Suprapubic skin (tissue), 3 donors: Measurements from ENCODE around the gene THSD7B.

Source experiments
- CTCF ChIP-seq, 2 donors: fragments of 200-600 bp in 1 of 2; fragments of 450-650 bp in 1 of 2; sonication (generic) in 1 of 2; IDR thresholded peaks; one replicate each; pipeline ENCODE4 v1.5.1; 2016 to 2019; ENCODE audit warnings: antibody characterized with exemption in 2 of 2, mild to moderate bottlenecking in 1 of 2, moderate library complexity in 1 of 2
- EP300 ChIP-seq: sonication (generic); formaldehyde crosslinking; IDR thresholded peaks from one replicate; pipeline ENCODE4 v1.6.1; 2017; ENCODE audit warnings: antibody characterized with exemption
- POLR2A ChIP-seq, 2 donors: fragments of 450-650 bp; IDR thresholded peaks; one replicate each; pipeline ENCODE4 v1.6.1; 2017; ENCODE audit warnings: antibody characterized with exemption in 2 of 2, mild to moderate bottlenecking in 2 of 2, moderate library complexity in 2 of 2

GRCh38 chr2:137211761-137212160, 446.4 kb downstream of the THSD7B start:
- no peak for TF ChIP-seq CTCF (IDR thresholded peaks at IDR 0.05)
- TF ChIP-seq POLR2A (IDR thresholded peaks at IDR 0.05) = no peak
- TF ChIP-seq EP300 = no peak
